K562 (cell line): ENCODE measurements around the gene PRR15. TPM values are rescaled to one million over a fixed set of nuclear protein-coding genes. Genes with fewer than 3 reads are reported as not detected.

Source experiments
- ATAC-seq: fragments of 200-7000 bp; cut with Tn5 transposase; 3 replicates; pipeline ENCODE4 v1.9.1; 2020; ENCODE audit warnings: moderate library complexity
- BruUV-seq: library from RNA; stranded (reverse); fragments of 400-500 nt; replicated peaks from 2 replicates; lab custom pipeline; 2021; lab: Mats Ljungman, UMichigan
- CTCF ChIA-PET: fragments of 300-600 bp; formaldehyde crosslinking; extraction: SDS; loops from one replicate; lab custom pipeline; 2021; ENCODE audit warnings: low intra/inter-chr PET ratio; lab: Yijun Ruan, JAX
- POLR2A ChIA-PET: fragments of 300-600, 350-650 bp; sonication (Branson Sonifier 250); formaldehyde crosslinking; extraction: SDS; loops from one replicate; lab custom pipeline; 2021; ENCODE audit warnings: antibody characterized with exemption, inconsistent platforms; lab: Yijun Ruan, JAX
- DNase-seq, 4 experiments: peaks; one replicate each; pipeline versions ENCODE4 v3.0.0 to v3.0.0-alpha.2; 2011 to 2018; ENCODE audit warnings: low spot score in 3 of 4, mixed read lengths in 3 of 4; ENCODE audit errors: extremely low read depth in 1 of 4
- FAIRE-seq: peaks from 2 replicates; lab custom pipeline; 2011; peaks lifted over from hg19 to GRCh38; lab: Jason Lieb, UNC
- H2AFZ ChIP-seq: 2 replicates; pipeline ENCODE4 v1.6.0; 2011; ENCODE audit warnings: low read depth, low read length, control low read depth, inconsistent platforms
- H3K27ac ChIP-seq: fragments of 200-600 bp; 3 replicates; pipeline ENCODE4 v1.8.0; 2011; ENCODE audit warnings: low read depth, mild to moderate bottlenecking, control low read depth, inconsistent platforms, low read length, moderate library complexity, mixed read lengths; ENCODE audit errors: extremely low read depth
- H3K27me3 ChIP-seq, 2 experiments: fragments of 300-600 bp in 1 of 2; 2 replicates in 1 of 2; 3 replicates in 1 of 2; pipeline versions ENCODE4 v1.6.0 to v1.8.0; 2011; ENCODE audit warnings: inconsistent platforms in 2 of 2, low read length in 2 of 2, mild to moderate bottlenecking in 1 of 2, mixed read lengths in 1 of 2, moderate library complexity in 1 of 2; ENCODE audit not compliant: control insufficient read depth in 2 of 2, insufficient read depth in 2 of 2
- H3K36me3 ChIP-seq: fragments of 300-600 bp; 3 replicates; pipeline ENCODE4 v1.8.0; 2011; ENCODE audit warnings: mild to moderate bottlenecking, low read length, inconsistent platforms; ENCODE audit not compliant: control insufficient read depth, insufficient read depth
- H3K4me1 ChIP-seq, 2 experiments: fragments of 200-600 bp in 1 of 2; replicated peaks in 1 of 2; 2 replicates in 1 of 2; 3 replicates in 1 of 2; pipeline versions ENCODE4 v1.5.1 to v1.8.0; 2011; ENCODE audit warnings: inconsistent platforms in 2 of 2, low read length in 2 of 2, mild to moderate bottlenecking in 1 of 2, mixed read lengths in 1 of 2, moderate library complexity in 1 of 2; ENCODE audit not compliant: control insufficient read depth in 2 of 2, insufficient read depth in 2 of 2
- H3K4me2 ChIP-seq: 2 replicates; pipeline ENCODE4 v1.6.1; 2011; ENCODE audit warnings: low read length, control low read depth, inconsistent platforms, mixed read lengths; ENCODE audit not compliant: insufficient read depth
- H3K4me3 ChIP-seq: fragments of 200-600 bp; sonication (generic), shearing (Covaris generic); 2 replicates; pipeline ENCODE4 v1.5.1; 2016; ENCODE audit warnings: control low read depth, inconsistent platforms
- H3K79me2 ChIP-seq: fragments of 200-600 bp; 3 replicates; pipeline ENCODE4 v1.8.0; 2011; ENCODE audit warnings: low read length, inconsistent platforms; ENCODE audit not compliant: control insufficient read depth, insufficient read depth
- H3K9ac ChIP-seq, 2 experiments: 2 replicates each; pipeline versions ENCODE4 v1.6.0 to v1.6.1; 2011; ENCODE audit warnings: low read depth in 2 of 2, low read length in 2 of 2, control low read depth in 1 of 2, inconsistent platforms in 1 of 2, mild to moderate bottlenecking in 1 of 2, mixed read lengths in 1 of 2; ENCODE audit not compliant: insufficient read depth in 1 of 2
- H3K9me1 ChIP-seq: one replicate; pipeline ENCODE4 v1.6.0; 2011; ENCODE audit warnings: inconsistent platforms, mild to moderate bottlenecking, low read length, moderate library complexity; ENCODE audit not compliant: control insufficient read depth, insufficient read depth
- H3K9me3 ChIP-seq: replicated peaks from 2 replicates; pipeline ENCODE4 v1.5.1; 2011; ENCODE audit warnings: low read depth, low read length, inconsistent platforms; ENCODE audit not compliant: control insufficient read depth, insufficient read depth
- H4K20me1 ChIP-seq: replicated peaks from 2 replicates; pipeline ENCODE4 v1.6.1; 2011; ENCODE audit warnings: low read length, inconsistent platforms, mixed read lengths; ENCODE audit not compliant: control insufficient read depth, insufficient read depth
- LARP7 ChIP-seq: fragments of 450-650 bp; IDR thresholded peaks from 2 replicates; pipeline ENCODE4 v1.6.1; 2016
- MCM3 ChIP-seq: fragments of 450-650 bp; IDR thresholded peaks from 2 replicates; pipeline ENCODE4 v1.6.1; 2016
- NCOA2 ChIP-seq, 2 experiments: fragments of 450-650 bp; IDR thresholded peaks; 2 replicates each; pipeline ENCODE4 v1.6.1; 2018; ENCODE audit warnings: mild to moderate bottlenecking in 2 of 2, moderate library complexity in 1 of 2; ENCODE audit not compliant: partially characterized antibody in 2 of 2
- PML ChIP-seq: IDR thresholded peaks from 2 replicates; pipeline ENCODE4 v1.6.1; 2012; ENCODE audit warnings: low read length, inconsistent platforms
- RUNX1 ChIP-seq: sonication (generic); IDR thresholded peaks from 2 replicates; pipeline ENCODE4 v1.6.1; 2016; ENCODE audit warnings: antibody characterized with exemption, low read depth
- SMARCB1 ChIP-seq: IDR thresholded peaks from 2 replicates; pipeline ENCODE4 v1.6.1; 2011; ENCODE audit warnings: improper control_type of control experiment, low read depth; ENCODE audit not compliant: insufficient read length
- ZNF280A ChIP-seq: fragments of 450-650 bp; IDR thresholded peaks from 2 replicates; pipeline ENCODE4 v1.6.1; 2018; ENCODE audit warnings: mild to moderate bottlenecking, low read depth; ENCODE audit not compliant: partially characterized antibody
- ZNF79 ChIP-seq: fragments of 250-450 bp; sonication (Bioruptor Pico); IDR thresholded peaks from 2 replicates; pipeline ENCODE4 v1.4.0; 2020; ENCODE audit warnings: low read depth, mild to moderate bottlenecking, moderate library complexity
- WGBS: fragments of 100-300 bp; shearing (Covaris generic); methylation state at CpG from one replicate; pipeline ENCODE4 v1.1.6; 2016; ENCODE audit warnings: low coverage, mixed read lengths; ENCODE audit not compliant: insufficient coverage; ENCODE audit errors: missing lambda C conversion rate; 5-methylcytosine and 5-hydroxymethylcytosine counted together
- in situ Hi-C: fragments of 300-500 bp; cut with MboI; formaldehyde crosslinking; loops from 4 replicates; pipeline ENCODE4 v1.15.0; 2018; ENCODE audit warnings: inconsistent platforms, mixed read lengths
- intact Hi-C: fragments of 100-400 bp; cut with micrococcal nuclease; formaldehyde crosslinking; loops from 2 replicates; pipeline ENCODE4 v1.14.2; 2022
- polyA plus RNA-seq, 8 experiments: library from polyadenylated mRNA; depleted of rRNA in 4 of 8; stranded (reverse) in 5 of 8; unstranded in 3 of 8; fragments of >200 nt; fragmentation: Nextera tagmentation in 2 of 8; fragmentation: Illumina TruSeq in 1 of 8; extraction: Ambion mirVana in 2 of 8; extraction: Trizol in 1 of 8; gene quantifications; 2 replicates each; pipeline versions ENCODE4 v1.2.1 to v1.2.3, GENCODE V29; 2011 to 2014; ENCODE audit warnings: inconsistent platforms in 1 of 8, missing spikeins in 1 of 8
- total RNA-seq, 7 experiments: library from RNA; depleted of rRNA in 6 of 7; stranded (reverse); fragments of >200 nt in 6 of 7; fragmentation: Illumina TruSeq in 2 of 7; extraction: Trizol in 2 of 7; gene quantifications; 2 replicates each; pipeline versions ENCODE4 v1.2.1 to v1.2.3, GENCODE V29; 2011 to 2021; ENCODE audit warnings: low replicate concordance in 1 of 7
- TF ChIP-seq, protein P1 (sequence below): fragments of 250-450 bp; sonication (Bioruptor Pico); IDR thresholded peaks from 2 replicates; pipeline ENCODE4 v1.8.0; 2021; ENCODE audit warnings: moderate library complexity, mild to moderate bottlenecking, inconsistent platforms
- TF ChIP-seq, protein P2 (sequence below): sonication (generic); formaldehyde crosslinking; IDR thresholded peaks from 2 replicates; pipeline ENCODE4 v1.8.0; 2022; ENCODE audit warnings: mild to moderate bottlenecking, missing genetic modification reagents
- TF ChIP-seq, protein P3 (sequence below): sonication (generic); formaldehyde crosslinking; IDR thresholded peaks from 2 replicates; pipeline ENCODE4 v1.8.0; 2022; ENCODE audit warnings: mild to moderate bottlenecking, missing genetic modification reagents

The PRR15 gene
- total and polyA plus RNA-seq, 9 of the 15 experiments (the other 6 are each of a cell fraction or from before 2014, with no cell fraction given), result not detected

DNA sequence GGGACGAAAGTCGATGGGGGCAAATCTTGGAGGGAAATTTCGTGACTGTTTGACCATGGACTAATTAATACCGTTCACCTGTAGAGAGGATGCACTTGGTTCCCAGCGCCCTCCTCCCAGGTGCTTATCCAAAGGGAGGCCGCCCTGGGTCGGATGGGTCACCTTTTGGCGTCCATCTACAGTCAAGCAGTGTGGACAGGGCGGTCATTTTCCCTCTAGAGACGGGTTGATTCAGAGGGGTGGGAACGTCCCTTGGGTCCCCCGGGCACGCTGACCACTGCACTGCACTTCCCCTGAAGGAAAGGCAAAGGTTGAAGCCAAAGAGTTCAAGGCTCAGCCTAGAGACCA is 2.0 kb downstream of the PRR15 start (continued):
- TF ChIP-seq NCOA2 (IDR thresholded peaks at IDR 0.05; ENCODE audit: partially characterized antibody in 2 of 2), result no peak
- TF ChIP-seq, protein P1, sequence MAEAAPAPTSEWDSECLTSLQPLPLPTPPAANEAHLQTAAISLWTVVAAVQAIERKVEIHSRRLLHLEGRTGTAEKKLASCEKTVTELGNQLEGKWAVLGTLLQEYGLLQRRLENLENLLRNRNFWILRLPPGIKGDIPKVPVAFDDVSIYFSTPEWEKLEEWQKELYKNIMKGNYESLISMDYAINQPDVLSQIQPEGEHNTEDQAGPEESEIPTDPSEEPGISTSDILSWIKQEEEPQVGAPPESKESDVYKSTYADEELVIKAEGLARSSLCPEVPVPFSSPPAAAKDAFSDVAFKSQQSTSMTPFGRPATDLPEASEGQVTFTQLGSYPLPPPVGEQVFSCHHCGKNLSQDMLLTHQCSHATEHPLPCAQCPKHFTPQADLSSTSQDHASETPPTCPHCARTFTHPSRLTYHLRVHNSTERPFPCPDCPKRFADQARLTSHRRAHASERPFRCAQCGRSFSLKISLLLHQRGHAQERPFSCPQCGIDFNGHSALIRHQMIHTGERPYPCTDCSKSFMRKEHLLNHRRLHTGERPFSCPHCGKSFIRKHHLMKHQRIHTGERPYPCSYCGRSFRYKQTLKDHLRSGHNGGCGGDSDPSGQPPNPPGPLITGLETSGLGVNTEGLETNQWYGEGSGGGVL, result no peak
- TF ChIP-seq ZNF280A, result no peak
- TF ChIP-seq, all 486 proteins: peak for 0

DNA sequence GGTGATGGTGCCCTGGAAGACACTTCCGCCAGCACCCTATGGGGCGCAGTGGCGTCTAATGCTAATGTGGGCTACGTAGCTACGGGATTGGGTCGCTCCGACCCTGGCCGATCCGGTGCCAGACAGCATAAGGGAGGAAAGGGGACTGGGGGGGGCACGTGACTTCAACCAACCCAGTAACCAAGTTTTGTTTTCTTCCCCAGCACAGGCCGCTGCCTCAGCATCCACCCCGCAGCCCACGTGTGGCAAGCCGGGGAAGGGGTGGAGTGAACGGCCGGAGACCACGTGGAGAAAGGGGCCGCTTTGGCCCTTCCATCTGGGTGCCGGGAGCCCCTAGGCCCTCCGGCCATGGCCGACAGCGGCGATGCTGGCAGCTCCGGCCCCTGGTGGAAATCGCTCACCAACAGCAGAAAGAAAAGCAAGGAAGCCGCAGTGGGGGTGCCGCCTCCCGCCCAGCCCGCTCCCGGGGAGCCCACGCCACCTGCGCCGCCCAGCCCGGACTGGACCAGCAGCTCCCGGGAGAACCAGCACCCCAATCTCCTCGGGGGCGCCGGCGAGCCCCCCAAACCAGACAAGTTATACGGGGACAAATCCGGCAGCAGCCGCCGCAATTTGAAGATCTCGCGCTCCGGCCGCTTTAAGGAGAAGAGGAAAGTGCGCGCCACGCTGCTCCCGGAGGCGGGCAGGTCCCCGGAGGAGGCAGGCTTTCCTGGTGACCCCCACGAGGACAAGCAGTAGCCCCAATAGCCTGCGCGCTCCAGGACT is 2.5 kb downstream of the PRR15 start:
- H3K9me3 ChIP-seq, result no peaks in the 10 kb centered on the region
- H3K79me2 ChIP-seq, result no peaks in the 10 kb centered on the region
- intact Hi-C loops, result no loop called here
- no peak for ATAC-seq
- H3K27ac ChIP-seq, result no peak overlapping the region
- no peak overlapping the region for H3K4me3 ChIP-seq
- ChIA-PET POLR2A (no interaction called here), CTCF (no interaction called here)
- no peaks in the 10 kb centered on the region for H3K36me3 ChIP-seq
- H3K9me1 ChIP-seq, result no peaks in the 10 kb centered on the region
- WGBS, result 37% methylated on average over 39 of the region's 56 CpGs
- no peak overlapping the region for H2AFZ ChIP-seq
- no peak for DNase-seq
- peaks cover 0 to 18% of the 10 kb centered on the region in 2 experiments; a peak in 1 of 5 replicates for H3K4me1 ChIP-seq
- FAIRE-seq, result no peak
- no peak overlapping the region for H3K9ac ChIP-seq
- in situ Hi-C loops, result no loop called here
- no peaks in the 10 kb centered on the region for H4K20me1 ChIP-seq
- no peak overlapping the region for H3K4me2 ChIP-seq
- no TSS peak for BruUV-seq
- TF ChIP-seq, protein P2, sequence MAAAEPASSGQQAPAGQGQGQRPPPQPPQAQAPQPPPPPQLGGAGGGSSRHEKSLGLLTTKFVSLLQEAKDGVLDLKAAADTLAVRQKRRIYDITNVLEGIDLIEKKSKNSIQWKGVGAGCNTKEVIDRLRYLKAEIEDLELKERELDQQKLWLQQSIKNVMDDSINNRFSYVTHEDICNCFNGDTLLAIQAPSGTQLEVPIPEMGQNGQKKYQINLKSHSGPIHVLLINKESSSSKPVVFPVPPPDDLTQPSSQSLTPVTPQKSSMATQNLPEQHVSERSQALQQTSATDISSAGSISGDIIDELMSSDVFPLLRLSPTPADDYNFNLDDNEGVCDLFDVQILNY (CRISPR knock-in tag), result no peak
- TF ChIP-seq, protein P3, sequence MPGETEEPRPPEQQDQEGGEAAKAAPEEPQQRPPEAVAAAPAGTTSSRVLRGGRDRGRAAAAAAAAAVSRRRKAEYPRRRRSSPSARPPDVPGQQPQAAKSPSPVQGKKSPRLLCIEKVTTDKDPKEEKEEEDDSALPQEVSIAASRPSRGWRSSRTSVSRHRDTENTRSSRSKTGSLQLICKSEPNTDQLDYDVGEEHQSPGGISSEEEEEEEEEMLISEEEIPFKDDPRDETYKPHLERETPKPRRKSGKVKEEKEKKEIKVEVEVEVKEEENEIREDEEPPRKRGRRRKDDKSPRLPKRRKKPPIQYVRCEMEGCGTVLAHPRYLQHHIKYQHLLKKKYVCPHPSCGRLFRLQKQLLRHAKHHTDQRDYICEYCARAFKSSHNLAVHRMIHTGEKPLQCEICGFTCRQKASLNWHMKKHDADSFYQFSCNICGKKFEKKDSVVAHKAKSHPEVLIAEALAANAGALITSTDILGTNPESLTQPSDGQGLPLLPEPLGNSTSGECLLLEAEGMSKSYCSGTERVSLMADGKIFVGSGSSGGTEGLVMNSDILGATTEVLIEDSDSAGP, result no peak
- TF ChIP-seq MCM3, result no peak
- TF ChIP-seq RUNX1, result no peak
- no peak for TF ChIP-seq SMARCB1
- TF ChIP-seq PML, result no peak
- TF ChIP-seq LARP7, result no peak
- TF ChIP-seq ZNF79, result no peak
- H3K27me3 ChIP-seq, result peaks cover 34 to 52% of the 10 kb centered on the region in 2 experiments; a peak in 4 of 5 replicates
